GM10847 (cell line): ENCODE data around the gene DSE.

ENCODE experiments used
- POLR2A ChIP-seq: IDR thresholded peaks from 2 replicates; pipeline ENCODE4 v1.6.1; 2011; ENCODE audit not compliant: insufficient read length; ENCODE audit errors: extremely low read depth

Gene DSE

GRCh38 chr6:116370760-116371119 is at the start of gene DSE:
Gene DSE (plus strand): TSS chr6:116370947. CDS start chr6:116399251, 28,304 bp downstream.
- TF ChIP-seq POLR2A, result peak; percentile 85

- TF ChIP-seq POLR2A, result no peak
Observed at GRCh38 chr6:116323863-116324262, 46.9 kb upstream of the DSE start.

- no peak for TF ChIP-seq POLR2A
Observed at GRCh38 chr6:116326181-116326671, 44.5 kb upstream of the DSE start.

GRCh38 chr6:116326996-116327395 is 43.8 kb upstream of the DSE start:
- TF ChIP-seq POLR2A, result no peak

GRCh38 chr6:116327803-116328527 is 42.8 kb upstream of the DSE start:
- no peak for TF ChIP-seq POLR2A

- no peak for TF ChIP-seq POLR2A
Observed at GRCh38 chr6:116328528-116328903, 42.2 kb upstream of the DSE start.

- no peak for TF ChIP-seq POLR2A
Observed at GRCh38 chr6:116329156-116329555, 41.6 kb upstream of the DSE start.

- TF ChIP-seq POLR2A, result no peak
Observed at GRCh38 chr6:116330511-116330910, 40.2 kb upstream of the DSE start.

GRCh38 chr6:116332096-116332495 is 38.7 kb upstream of the DSE start:
- TF ChIP-seq POLR2A, result no peak

- no peak for TF ChIP-seq POLR2A
Observed at GRCh38 chr6:116335612-116336215, 35.0 kb upstream of the DSE start.

GRCh38 chr6:116338943-116339342 is 31.8 kb upstream of the DSE start:
- TF ChIP-seq POLR2A, result no peak

- no peak for TF ChIP-seq POLR2A
Observed at GRCh38 chr6:116349216-116349615, 21.5 kb upstream of the DSE start.

- TF ChIP-seq POLR2A, result no peak
Observed at GRCh38 chr6:116351101-116351500, 19.6 kb upstream of the DSE start.

GRCh38 chr6:116352515-116353471 is 18.0 kb upstream of the DSE start:
- TF ChIP-seq POLR2A, result no peak

- TF ChIP-seq POLR2A, result no peak
Observed at GRCh38 chr6:116354236-116354635, 16.5 kb upstream of the DSE start.

- TF ChIP-seq POLR2A, result no peak
Observed at GRCh38 chr6:116355796-116356195, 15.0 kb upstream of the DSE start.
